Ascending aorta (tissue), 2 donors: ENCODE measurements around the gene PKD2L2. TPM values are rescaled to one million over a fixed set of nuclear protein-coding genes. Genes with fewer than 3 reads are reported as not detected.

Source experiments
- DNase-seq, 2 donors: peaks; one replicate each; pipeline ENCODE4 v3.0.0-alpha.2; 2019; ENCODE audit warnings: low spot score in 2 of 2
- H3K27ac ChIP-seq, 2 donors: fragments of 200-600 bp; sonication (generic); one replicate each; pipeline ENCODE4 v1.5.1; 2016 to 2017; ENCODE audit warnings: mild to moderate bottlenecking in 1 of 2
- H3K27me3 ChIP-seq: fragments of 200-600 bp; sonication (generic); one replicate; pipeline ENCODE4 v1.5.1; 2017
- H3K36me3 ChIP-seq, 2 donors: fragments of 200-600 bp; sonication (generic); one replicate each; pipeline ENCODE4 v1.5.1; 2016
- H3K4me1 ChIP-seq, 2 donors: fragments of 200-600 bp; sonication (generic); one replicate each; pipeline ENCODE4 v1.5.1; 2016 to 2017; ENCODE audit warnings: mild to moderate bottlenecking in 1 of 2
- H3K4me3 ChIP-seq, 2 donors: fragments of 200-600 bp; sonication (generic); one replicate each; pipeline ENCODE4 v1.5.1; 2016 to 2017; ENCODE audit warnings: mild to moderate bottlenecking in 1 of 2
- H3K9me3 ChIP-seq, 2 donors: fragments of 200-600 bp; sonication (generic); one replicate each; pipeline ENCODE4 v1.5.1; 2016
- CTCF ChIP-seq, 3 experiments: fragments of 200-600 bp in 2 of 3; fragments of 450-650 bp in 1 of 3; sonication (generic) in 2 of 3; IDR thresholded peaks; one replicate each; pipeline ENCODE4 v1.5.1; 2016 to 2019; ENCODE audit warnings: antibody characterized with exemption in 3 of 3, mild to moderate bottlenecking in 1 of 3, moderate library complexity in 1 of 3
- intact Hi-C: fragments of 100-400 bp; cut with DNase I; formaldehyde crosslinking; loops from one replicate; pipeline ENCODE4 v1.15.1; 2023
- total RNA-seq: library from RNA; depleted of rRNA; stranded (reverse); fragments of >200 nt; gene quantifications from one replicate; pipeline ENCODE4 v1.1.0, GENCODE V29; 2016

The PKD2L2 gene
- total RNA-seq, 1 donor from 2014 or later = not detected

GRCh38 chr5:137876101-137876500 lies 13.2 kb upstream of the PKD2L2 start:
- no peak for DNase-seq
- Histone ChIP-seq H3K4me1 (peaks cover 4 to 5% of the 10 kb centered on the region in 2 donors), H3K27me3 (no peaks in the 10 kb centered on the region), H3K27ac (no peak overlapping the region), H3K36me3 (no peaks in the 10 kb centered on the region), H3K9me3 (no peaks in the 10 kb centered on the region), H3K4me3 (no peak overlapping the region)
- intact Hi-C loops = no loop called here
- no peak for TF ChIP-seq CTCF (IDR thresholded peaks at IDR 0.05)

GRCh38 chr5:137880313-137880712 lies 8.9 kb upstream of the PKD2L2 start:
- intact Hi-C loops = loop anchor here (2.0 kb wide), 1 partner anchor 48 kb away; no protein-coding TSS in a partner anchor
- H3K4me1 ChIP-seq = peaks cover 4 to 5% of the 10 kb centered on the region in 2 donors
- no peaks in the 10 kb centered on the region for H3K27me3 ChIP-seq
- H3K4me3 ChIP-seq = no peak overlapping the region
- peak in 1 of 2 donors; percentile 66 for DNase-seq
- H3K36me3 ChIP-seq = no peaks in the 10 kb centered on the region
- TF ChIP-seq CTCF (IDR thresholded peaks at IDR 0.05) = no peak
- no peaks in the 10 kb centered on the region for H3K9me3 ChIP-seq
- peak overlapping the region; percentile 72 to 79 for H3K27ac ChIP-seq

DNA sequence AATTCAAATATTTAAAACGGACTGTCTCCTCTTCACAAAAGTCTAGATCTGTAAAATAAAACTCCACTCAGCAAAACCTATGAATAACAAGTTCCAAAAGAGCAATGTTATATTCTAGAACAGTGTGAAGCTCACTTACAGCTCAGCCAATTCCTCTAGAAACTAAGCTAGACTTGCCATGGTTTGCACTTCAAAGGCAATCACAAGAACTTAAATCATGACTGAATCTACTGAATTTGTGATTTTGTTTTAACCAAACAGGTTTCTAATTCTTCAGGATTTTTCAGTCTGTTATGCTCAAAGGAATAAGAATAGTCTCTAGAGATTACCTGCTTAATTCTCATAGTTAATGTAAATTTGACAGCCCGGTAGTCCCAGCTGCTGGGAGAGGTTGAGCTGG lies 1.4 kb upstream of the PKD2L2 start:
- no peak for DNase-seq
- TF ChIP-seq CTCF (IDR thresholded peaks at IDR 0.05) = no peak
- H3K36me3 ChIP-seq = no peaks in the 10 kb centered on the region
- no peaks in the 10 kb centered on the region for H3K27me3 ChIP-seq
- H3K4me3 ChIP-seq = no peak overlapping the region
- intact Hi-C loops = loop anchor here (2.0 kb wide), 1 partner anchor 55 kb away; no protein-coding TSS in a partner anchor
- peak overlapping the region; percentile 87 to 88 for H3K27ac ChIP-seq
- H3K4me1 ChIP-seq = peaks cover 0 to 5% of the 10 kb centered on the region in 2 donors
- H3K9me3 ChIP-seq = no peaks in the 10 kb centered on the region

- no peaks in the 10 kb centered on the region for H3K9me3 ChIP-seq
- no peak for TF ChIP-seq CTCF (IDR thresholded peaks at IDR 0.05)
- H3K4me1 ChIP-seq = peaks cover 0 to 5% of the 10 kb centered on the region in 2 donors
- H3K27me3 ChIP-seq = no peaks in the 10 kb centered on the region
- DNase-seq = no peak
- H3K27ac ChIP-seq = peak overlapping the region; percentile 87 to 88
- intact Hi-C loops = loop anchor here (2.0 kb wide), 1 partner anchor 56 kb away; no protein-coding TSS in a partner anchor
- H3K36me3 ChIP-seq = no peaks in the 10 kb centered on the region
- peak overlapping the region; percentile 62 to 64 for H3K4me3 ChIP-seq
These were observed 793 bp upstream of the PKD2L2 start for GRCh38 chr5:137888466-137888862.

DNA sequence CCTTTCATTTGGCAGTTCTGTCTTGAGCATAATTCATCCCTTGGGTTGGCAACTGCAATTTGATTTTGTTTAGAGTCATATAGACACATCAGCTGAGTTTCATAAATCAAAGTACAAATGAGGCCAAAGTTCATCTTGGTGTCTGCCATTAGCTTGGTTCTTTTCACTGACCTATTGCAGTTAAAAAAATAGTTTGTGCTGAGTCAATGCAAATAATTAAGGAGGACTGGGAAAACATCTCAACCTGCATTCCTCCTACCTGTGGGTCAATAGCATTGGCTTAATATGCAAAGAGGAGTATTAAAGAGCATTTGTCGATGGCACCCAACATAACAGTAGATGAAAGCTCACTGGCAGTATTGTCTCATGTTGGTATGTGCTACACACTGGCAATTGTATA lies 1.6 kb downstream of the PKD2L2 start:
- H3K27me3 ChIP-seq = no peaks in the 10 kb centered on the region
- no peak overlapping the region for H3K4me3 ChIP-seq
- H3K36me3 ChIP-seq = no peaks in the 10 kb centered on the region
- no peaks in the 10 kb centered on the region for H3K9me3 ChIP-seq
- intact Hi-C loops = no loop called here
- no peak for TF ChIP-seq CTCF (IDR thresholded peaks at IDR 0.05)
- peaks cover 0 to 5% of the 10 kb centered on the region in 2 donors for H3K4me1 ChIP-seq
- H3K27ac ChIP-seq = no peak overlapping the region
- DNase-seq = no peak

GRCh38 chr5:137891849-137892248 lies 2.6 kb downstream of the PKD2L2 start:
- intact Hi-C loops = no loop called here
- no peak overlapping the region for H3K27ac ChIP-seq
- DNase-seq = no peak
- peaks cover 0 to 5% of the 10 kb centered on the region in 2 donors for H3K4me1 ChIP-seq
- peak in 1 of 3 experiments; percentile 12 for TF ChIP-seq CTCF (IDR thresholded peaks at IDR 0.05)
- H3K4me3 ChIP-seq = no peak overlapping the region
- no peaks in the 10 kb centered on the region for H3K27me3 ChIP-seq
- H3K9me3 ChIP-seq = no peaks in the 10 kb centered on the region
- H3K36me3 ChIP-seq = no peaks in the 10 kb centered on the region
